DOHH2 (cell line): ENCODE data around the gene CEP152.

Source experiments
- H3F3A ChIP-seq: fragments of 200-600 bp; sonication (generic), shearing (Covaris generic); 2 replicates; pipeline ENCODE4 v1.6.0; 2016; ENCODE audit warnings: antibody characterized with exemption, mild to moderate bottlenecking; ENCODE audit not compliant: control insufficient read depth, insufficient read depth
- H3K27ac ChIP-seq: fragments of 200-600 bp; sonication (generic); 2 replicates; pipeline ENCODE4 v1.5.1; 2014; ENCODE audit warnings: low read depth, mild to moderate bottlenecking, low read length, moderate library complexity
- H3K27me3 ChIP-seq: fragments of 200-600 bp; sonication (generic); 2 replicates; pipeline ENCODE4 v1.6.1; 2014; ENCODE audit warnings: mild to moderate bottlenecking, low read length, mixed read lengths; ENCODE audit not compliant: control insufficient read depth
- H3K36me3 ChIP-seq: fragments of 200-600 bp; sonication (generic); 2 replicates; pipeline ENCODE4 v1.6.1; 2014; ENCODE audit warnings: mild to moderate bottlenecking, low read length, moderate library complexity, mixed read lengths; ENCODE audit not compliant: control insufficient read depth
- H3K4me1 ChIP-seq: fragments of 200-600 bp; sonication (generic); 2 replicates; pipeline ENCODE4 v1.6.1; 2014; ENCODE audit warnings: mild to moderate bottlenecking, low read length, mixed read lengths; ENCODE audit not compliant: control insufficient read depth
- H3K4me2 ChIP-seq: fragments of 200-600 bp; sonication (generic); 2 replicates; pipeline ENCODE4 v1.6.0; 2014; ENCODE audit warnings: mild to moderate bottlenecking, low read length, moderate library complexity
- H3K4me3 ChIP-seq: fragments of 200-600 bp; sonication (generic); 2 replicates; pipeline ENCODE4 v1.5.1; 2014; ENCODE audit warnings: mild to moderate bottlenecking, low read length, mixed read lengths
- H3K79me2 ChIP-seq: fragments of 200-600 bp; sonication (generic); 2 replicates; pipeline ENCODE4 v1.6.1; 2014; ENCODE audit warnings: mild to moderate bottlenecking, low read length, mixed read lengths; ENCODE audit not compliant: control insufficient read depth
- H3K9me2 ChIP-seq: fragments of 200-600 bp; sonication (generic); replicated peaks from 2 replicates; pipeline ENCODE4 v1.6.1; 2014; ENCODE audit warnings: mild to moderate bottlenecking, low read length, mixed read lengths; ENCODE audit not compliant: control insufficient read depth
- H3K9me3 ChIP-seq: fragments of 200-600 bp; sonication (generic); 2 replicates; pipeline ENCODE4 v1.6.1; 2014; ENCODE audit warnings: antibody characterized with exemption, low read length, mixed read lengths; ENCODE audit not compliant: control insufficient read depth, insufficient read depth
- H4K20me1 ChIP-seq: fragments of 200-600 bp; sonication (generic); 2 replicates; pipeline ENCODE4 v1.6.0; 2014; ENCODE audit warnings: low read depth, mild to moderate bottlenecking, antibody characterized with exemption, low read length, moderate library complexity; ENCODE audit not compliant: control insufficient read depth, insufficient read depth
- CTCF ChIP-seq: fragments of 200-600 bp; sonication (generic); IDR thresholded peaks from one replicate; pipeline ENCODE4 v1.5.1; 2014; ENCODE audit warnings: antibody characterized with exemption, mild to moderate bottlenecking, low read depth, low read length; ENCODE audit not compliant: poor library complexity, severe bottlenecking
- EZH2phosphoT487 ChIP-seq: fragments of 200-600 bp; sonication (generic); IDR thresholded peaks from 2 replicates; pipeline ENCODE4 v1.6.1; 2017; ENCODE audit warnings: borderline replicate concordance, mild to moderate bottlenecking, antibody characterized with exemption, low read length, moderate library complexity, mixed read lengths

CEP152 gene

GRCh38 chr15:48766196-48766595, 44.7 kb downstream of the CEP152 start:
- Histone ChIP-seq H3K36me3 (peaks cover 86% of the 10 kb centered on the region), H3F3A (no peaks in the 10 kb centered on the region), H3K4me2 (no peak overlapping the region), H4K20me1 (no peaks in the 10 kb centered on the region), H3K4me1 (no peaks in the 10 kb centered on the region), H3K9me2 (no peaks in the 10 kb centered on the region), H3K4me3 (no peak overlapping the region), H3K9me3 (no peaks in the 10 kb centered on the region), H3K27ac (no peak overlapping the region), H3K79me2 (no peaks in the 10 kb centered on the region), H3K27me3 (no peaks in the 10 kb centered on the region)
- TF ChIP-seq EZH2phosphoT487 (no peak), CTCF (no peak)

DNA sequence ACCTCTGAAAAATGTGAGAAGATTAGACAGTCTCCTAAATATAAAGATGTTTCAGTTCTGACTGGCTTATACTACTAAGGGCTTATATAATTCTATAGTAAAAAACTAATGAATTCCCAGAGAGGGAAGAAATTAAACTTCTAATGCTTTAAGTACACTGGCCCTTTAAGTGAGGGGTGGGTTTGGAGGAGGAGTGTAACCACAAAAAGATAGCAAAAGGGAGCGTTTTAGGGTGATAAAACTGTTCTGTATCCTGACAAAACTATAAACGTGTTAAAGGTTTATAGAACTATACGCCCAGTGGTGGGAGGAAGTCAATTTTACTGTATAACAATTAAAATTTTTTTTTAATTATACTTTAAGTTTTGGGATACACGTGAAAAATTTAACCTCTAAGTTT, 45.8 kb downstream of the CEP152 start:
- Histone ChIP-seq H3K4me1 (no peaks in the 10 kb centered on the region), H3K4me2 (no peak overlapping the region), H3K27me3 (no peaks in the 10 kb centered on the region), H3K36me3 (peaks cover 86% of the 10 kb centered on the region), H3K9me2 (no peaks in the 10 kb centered on the region), H3K4me3 (no peak overlapping the region), H3K9me3 (no peaks in the 10 kb centered on the region), H4K20me1 (no peaks in the 10 kb centered on the region), H3K79me2 (no peaks in the 10 kb centered on the region), H3F3A (no peaks in the 10 kb centered on the region), H3K27ac (no peak overlapping the region)
- no peak for TF ChIP-seq EZH2phosphoT487
- no peak for TF ChIP-seq CTCF

GRCh38 chr15:48761393-48762158, 49.3 kb downstream of the CEP152 start:
- Histone ChIP-seq H3K27me3 (no peaks in the 10 kb centered on the region), H3K4me3 (no peak overlapping the region), H3K9me2 (no peaks in the 10 kb centered on the region), H3K79me2 (no peaks in the 10 kb centered on the region), H3K9me3 (no peaks in the 10 kb centered on the region), H3K4me2 (no peak overlapping the region), H3K4me1 (no peaks in the 10 kb centered on the region), H3K27ac (no peak overlapping the region), H4K20me1 (no peaks in the 10 kb centered on the region), H3K36me3 (peaks cover 84% of the 10 kb centered on the region), H3F3A (no peaks in the 10 kb centered on the region)
- TF ChIP-seq EZH2phosphoT487 (no peak), CTCF (no peak)

DNA sequence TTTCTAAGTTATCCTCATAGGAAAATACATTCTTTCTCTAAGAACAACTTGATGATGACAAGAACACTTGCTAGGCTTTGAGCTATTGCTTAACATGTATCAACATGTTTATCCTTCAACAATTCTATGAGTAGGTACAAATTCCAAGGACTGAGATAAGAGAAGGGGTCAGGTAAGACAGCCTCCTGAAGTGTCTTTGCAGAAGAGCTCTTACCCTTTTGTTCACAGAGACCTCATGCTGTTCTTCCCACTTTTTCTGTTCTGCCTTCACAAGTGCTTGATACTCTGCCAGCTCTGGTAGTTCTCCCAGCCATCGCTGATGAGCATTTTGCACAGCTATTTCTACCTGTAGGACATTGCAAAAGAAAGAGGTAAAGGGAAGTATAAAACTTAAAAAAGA, 50.9 kb downstream of the CEP152 start:
- Histone ChIP-seq H3K9me3 (no peaks in the 10 kb centered on the region), H3K36me3 (peaks cover 89% of the 10 kb centered on the region), H3K27ac (no peak overlapping the region), H3K4me1 (no peaks in the 10 kb centered on the region), H3F3A (no peaks in the 10 kb centered on the region), H4K20me1 (no peaks in the 10 kb centered on the region), H3K4me3 (no peak overlapping the region), H3K9me2 (no peaks in the 10 kb centered on the region), H3K27me3 (no peaks in the 10 kb centered on the region), H3K4me2 (no peak overlapping the region), H3K79me2 (no peaks in the 10 kb centered on the region; the same call in 1 of the 2 replicates)
- no peak for TF ChIP-seq CTCF
- no peak for TF ChIP-seq EZH2phosphoT487
